HG02610 (cell line): ENCODE results near the gene APBB1IP.
"Not testable (repeated sequence)": the region's sequence is repeated elsewhere in the genome, so short reads cannot be mapped to it uniquely, and the experiment has no call there.

Experiments
- ATAC-seq: cut with Tn5 transposase; IDR thresholded peaks from one replicate; pipeline ENCODE4 v1.9.1; 2021; ENCODE audit warnings: mild to moderate bottlenecking, moderate library complexity; ENCODE audit not compliant: unreplicated experiment

The APBB1IP gene, protein sequence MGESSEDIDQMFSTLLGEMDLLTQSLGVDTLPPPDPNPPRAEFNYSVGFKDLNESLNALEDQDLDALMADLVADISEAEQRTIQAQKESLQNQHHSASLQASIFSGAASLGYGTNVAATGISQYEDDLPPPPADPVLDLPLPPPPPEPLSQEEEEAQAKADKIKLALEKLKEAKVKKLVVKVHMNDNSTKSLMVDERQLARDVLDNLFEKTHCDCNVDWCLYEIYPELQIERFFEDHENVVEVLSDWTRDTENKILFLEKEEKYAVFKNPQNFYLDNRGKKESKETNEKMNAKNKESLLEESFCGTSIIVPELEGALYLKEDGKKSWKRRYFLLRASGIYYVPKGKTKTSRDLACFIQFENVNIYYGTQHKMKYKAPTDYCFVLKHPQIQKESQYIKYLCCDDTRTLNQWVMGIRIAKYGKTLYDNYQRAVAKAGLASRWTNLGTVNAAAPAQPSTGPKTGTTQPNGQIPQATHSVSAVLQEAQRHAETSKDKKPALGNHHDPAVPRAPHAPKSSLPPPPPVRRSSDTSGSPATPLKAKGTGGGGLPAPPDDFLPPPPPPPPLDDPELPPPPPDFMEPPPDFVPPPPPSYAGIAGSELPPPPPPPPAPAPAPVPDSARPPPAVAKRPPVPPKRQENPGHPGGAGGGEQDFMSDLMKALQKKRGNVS

DNA sequence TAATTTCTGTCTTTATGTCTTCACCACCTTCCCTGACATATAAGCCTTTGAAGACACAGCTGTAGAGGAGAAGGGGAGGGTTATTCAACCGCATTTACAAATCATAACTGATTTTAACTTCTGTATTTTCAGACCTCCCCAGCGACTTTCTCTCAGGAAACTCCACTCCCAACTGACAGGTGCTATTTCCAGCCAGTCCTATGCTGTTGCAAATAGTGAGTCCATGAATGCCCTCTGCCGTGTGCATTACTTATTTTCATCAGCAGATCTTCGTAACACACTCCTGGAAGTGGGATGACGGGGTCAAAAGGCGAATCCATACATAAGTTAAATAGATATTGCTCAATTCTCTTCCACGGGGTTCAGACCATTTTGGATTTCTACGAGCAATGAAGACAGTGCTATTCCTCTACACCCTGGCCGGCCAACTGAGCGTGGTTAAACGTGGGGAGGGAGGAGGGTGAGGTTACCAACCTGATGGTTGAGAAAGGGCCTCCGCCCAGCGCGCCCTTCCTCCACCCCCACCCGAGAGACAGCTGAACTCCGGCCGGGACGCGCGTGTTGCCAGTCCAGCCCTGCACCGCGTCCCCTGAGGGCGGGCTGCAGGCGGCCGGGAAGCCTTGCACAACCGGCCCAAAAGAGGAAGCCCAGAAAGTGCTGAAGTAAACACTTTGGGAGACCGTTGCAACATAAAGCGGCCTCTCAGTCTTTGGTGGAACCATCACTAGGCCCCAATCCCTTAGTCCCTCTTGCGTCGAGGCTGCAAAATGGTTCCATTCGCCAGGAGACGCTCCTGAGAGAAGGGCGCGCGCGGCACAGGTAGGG, at the start of gene APBB1IP:
Gene APBB1IP, plus strand, starts transcription at position 705 of the 825 bp plus-strand sequence. CDS start 53,986 bp downstream, outside the sequence.
- peak; percentile 54 for ATAC-seq

DNA sequence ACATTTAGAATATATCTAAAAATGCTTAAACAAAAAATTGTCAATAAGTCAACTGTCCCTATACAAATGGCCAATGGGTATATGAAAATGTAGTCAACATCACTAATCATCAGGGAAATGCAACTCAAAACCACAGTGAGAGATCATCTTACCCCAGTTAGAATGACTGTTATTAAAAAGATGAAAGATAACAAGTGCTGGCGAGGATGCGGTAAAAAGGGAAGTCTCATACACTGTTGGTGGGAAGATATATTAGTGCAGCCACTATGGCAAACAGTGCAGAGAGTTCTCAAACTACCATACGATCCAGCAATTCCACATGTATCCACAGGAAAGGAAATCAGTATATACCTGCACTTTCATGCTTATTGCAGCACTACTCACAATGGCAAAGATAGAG, 48.6 kb upstream of the APBB1IP start:
- no peak for ATAC-seq

DNA sequence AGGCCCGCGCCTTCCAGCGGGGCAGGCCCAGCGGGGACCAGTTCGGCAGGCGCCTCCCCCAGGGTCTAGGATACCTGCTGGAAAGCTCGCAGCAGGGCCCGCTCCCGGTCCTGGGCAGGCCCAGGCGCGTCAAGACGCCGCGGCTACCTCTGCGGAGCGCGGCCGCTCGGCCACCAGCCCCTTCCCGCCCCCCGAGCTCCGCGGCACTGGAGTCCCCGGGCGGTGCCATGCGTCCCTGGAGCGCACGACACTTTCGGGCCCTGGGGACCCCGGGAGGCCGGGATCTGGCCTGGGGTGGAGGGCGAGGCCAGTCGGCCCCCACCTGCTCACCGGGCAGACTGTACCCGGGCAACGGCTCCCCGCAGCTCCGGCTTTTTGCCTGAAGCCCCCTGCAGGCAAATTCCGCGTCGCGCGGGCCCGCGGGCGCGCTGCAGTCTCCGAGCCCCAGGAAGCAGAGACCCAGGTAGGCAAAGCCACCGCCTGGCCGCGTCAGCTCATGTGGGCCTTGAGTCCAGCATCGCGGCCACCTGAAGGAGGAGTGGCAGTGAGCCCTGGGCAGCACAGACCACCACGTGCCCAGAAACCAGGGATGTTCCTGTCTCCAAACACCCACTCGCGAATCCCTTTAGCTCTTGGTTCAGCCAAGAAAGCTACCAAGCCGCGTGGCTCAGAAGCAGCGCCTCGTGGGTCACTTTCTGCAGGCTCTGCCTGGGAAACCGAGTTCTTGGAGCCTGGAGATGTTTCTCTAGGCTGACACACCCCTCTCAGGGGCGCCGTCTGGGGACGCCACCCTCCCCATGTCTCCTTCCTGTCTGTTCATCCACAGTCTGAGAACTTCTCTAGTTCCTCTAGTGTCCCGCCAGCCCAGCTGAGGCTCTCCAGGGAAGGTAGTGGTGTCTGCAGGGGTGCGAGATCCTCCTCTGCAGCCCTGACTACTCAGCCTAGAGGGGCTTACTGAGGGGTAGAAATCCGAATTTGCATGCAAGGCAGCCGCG, 46.1 kb upstream of the APBB1IP start:
- ATAC-seq, result no peak

DNA sequence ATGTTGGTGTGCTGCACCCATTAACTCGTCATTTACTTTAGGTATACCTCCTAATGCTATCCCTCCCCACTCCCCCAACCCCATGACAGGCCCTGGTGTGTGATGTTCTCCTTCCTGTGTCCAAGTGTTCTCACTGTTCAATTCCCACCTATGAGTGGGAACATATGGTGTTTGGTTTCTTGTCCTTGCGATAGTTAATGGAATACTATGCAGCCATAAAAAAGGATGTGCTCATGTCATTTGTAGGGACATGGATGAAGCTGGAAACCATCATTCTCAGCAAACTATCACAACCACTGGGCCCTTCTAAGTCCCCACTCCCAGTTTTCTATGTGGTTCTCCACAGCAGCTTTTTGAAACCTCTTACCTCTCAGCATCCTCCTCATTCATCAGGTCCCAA, 39.8 kb upstream of the APBB1IP start:
- not testable (repeated sequence) for ATAC-seq

DNA sequence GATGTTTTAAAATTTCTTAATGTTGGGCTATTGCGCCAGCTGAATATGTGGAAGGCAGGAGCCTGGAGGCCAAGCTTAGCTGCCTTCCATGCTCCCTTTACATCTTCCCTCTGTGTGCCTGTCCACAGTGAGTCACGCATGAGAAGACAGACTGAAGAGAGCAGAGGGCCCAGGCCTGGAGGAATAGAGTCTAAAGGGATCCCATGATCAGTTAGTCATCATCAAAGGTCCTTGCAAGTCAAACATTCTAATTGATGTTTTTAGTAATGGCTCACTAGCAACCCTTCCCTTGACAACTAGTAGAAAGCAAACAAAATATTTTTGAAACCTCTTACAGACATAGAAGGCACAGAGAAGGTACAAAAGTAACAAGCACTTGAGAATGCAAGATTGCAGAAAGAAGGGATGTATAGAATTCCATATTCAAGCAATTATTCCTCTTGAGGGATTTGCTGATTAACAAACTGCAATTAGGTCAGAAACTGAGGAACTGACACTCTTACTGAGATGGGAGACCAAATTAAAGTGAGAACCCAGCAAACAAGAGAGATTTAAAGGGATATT, 30.7 kb upstream of the APBB1IP start:
- ATAC-seq, result no peak

DNA sequence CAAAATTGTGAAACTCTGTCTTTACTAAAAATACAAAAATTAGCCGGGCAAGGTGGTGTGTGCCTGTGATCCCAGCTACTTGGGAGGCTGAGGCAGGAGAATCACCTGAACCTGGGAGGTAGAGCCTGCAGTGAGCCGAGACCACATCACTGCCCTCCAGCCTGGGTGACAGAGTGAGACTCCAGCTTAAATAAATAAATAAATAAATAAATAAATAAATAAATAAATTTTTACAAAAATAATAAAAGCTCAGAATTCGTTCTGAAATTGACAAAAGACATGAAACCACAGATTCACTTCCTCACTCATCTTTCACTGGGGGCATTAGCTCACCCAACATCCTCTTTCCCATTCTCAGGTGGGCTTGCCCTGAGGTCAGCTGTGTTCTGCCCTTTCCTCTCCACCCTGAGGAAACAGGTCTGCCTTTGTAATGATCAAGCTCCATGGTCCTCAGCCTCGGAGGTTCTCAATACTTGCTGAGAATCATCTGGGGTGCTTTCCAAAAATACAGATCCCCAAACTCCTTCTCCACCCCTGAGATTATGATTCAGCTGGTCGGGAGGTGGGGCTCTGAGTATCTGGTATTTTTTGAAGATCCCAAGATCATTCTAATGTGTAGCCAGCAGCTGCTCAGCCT, 29.2 kb upstream of the APBB1IP start:
- no peak for ATAC-seq

DNA sequence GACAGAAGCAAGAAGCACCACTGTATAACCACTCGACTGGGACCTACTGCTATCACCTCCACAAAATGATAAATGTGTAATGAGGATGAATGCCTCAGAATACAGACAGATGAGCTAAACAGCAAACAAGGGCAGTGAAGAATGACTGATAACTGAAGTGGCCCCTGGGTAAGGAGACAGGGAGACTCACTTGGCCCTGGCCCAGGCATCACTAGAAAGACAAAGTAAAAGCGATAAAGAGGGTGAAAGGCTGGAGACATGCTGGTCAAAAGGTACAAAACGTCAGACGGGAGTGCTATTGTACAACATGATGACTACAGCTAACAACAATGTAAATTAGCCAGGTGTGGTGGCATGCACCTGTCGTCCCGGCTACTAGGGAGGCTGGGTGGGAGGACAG, 27.8 kb upstream of the APBB1IP start:
- no peak for ATAC-seq

DNA sequence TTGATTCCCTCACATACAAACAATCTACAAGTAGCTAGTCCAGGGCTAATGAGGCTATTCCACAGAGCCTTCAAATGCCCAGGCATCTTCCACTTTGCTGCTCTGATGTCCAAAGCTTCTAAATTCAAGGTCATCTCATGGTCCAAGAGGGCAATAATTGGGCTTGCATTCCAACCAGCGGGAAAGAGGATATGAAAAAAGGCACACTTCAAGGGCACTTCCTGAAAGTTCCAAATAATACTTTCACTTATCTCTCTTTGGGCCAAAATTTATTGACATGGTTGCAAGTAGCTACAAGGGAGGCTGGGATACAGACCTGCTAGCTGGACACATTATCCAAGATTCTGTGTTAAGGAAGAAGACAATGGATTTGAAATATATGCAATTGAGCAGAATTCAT, 25.2 kb upstream of the APBB1IP start:
- no peak for ATAC-seq

DNA sequence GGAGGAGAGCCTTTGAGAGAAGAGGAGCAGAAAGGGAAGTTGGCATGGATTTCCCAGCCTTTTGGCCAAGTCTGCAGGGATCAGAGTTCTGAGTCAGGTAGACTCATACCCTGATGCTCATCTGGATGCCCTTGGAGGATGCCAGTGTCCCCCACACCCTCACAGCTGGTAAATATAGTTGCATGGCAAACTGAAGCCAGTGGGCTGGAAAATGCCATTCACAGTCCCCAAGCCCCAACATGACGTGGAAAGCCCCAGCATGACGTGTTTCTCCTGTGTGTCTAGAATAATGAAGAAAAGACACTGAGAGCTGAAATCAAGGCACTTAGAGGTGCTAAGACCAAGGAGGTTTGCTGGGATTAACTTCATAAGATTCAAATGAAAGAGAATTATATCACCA, 24.8 kb upstream of the APBB1IP start:
- ATAC-seq, result no peak

DNA sequence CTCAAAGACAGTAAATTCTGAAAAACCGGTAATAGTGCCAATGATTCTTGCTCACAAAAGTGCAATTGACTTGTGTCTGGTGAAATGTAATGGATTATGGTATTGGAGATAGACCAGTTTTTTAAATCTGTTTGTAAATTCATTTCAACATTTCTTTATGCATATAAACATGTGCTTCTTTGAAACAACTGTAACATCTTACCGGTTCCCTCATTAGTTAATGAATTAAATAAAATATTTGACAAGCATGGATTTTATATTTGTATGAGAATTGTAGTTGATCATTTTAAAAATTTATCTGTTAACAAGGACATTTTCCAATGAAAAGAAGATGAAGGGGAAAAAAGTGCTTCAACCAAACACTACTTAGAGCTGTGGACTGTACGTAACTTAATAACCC, 21.0 kb upstream of the APBB1IP start:
- no peak for ATAC-seq

DNA sequence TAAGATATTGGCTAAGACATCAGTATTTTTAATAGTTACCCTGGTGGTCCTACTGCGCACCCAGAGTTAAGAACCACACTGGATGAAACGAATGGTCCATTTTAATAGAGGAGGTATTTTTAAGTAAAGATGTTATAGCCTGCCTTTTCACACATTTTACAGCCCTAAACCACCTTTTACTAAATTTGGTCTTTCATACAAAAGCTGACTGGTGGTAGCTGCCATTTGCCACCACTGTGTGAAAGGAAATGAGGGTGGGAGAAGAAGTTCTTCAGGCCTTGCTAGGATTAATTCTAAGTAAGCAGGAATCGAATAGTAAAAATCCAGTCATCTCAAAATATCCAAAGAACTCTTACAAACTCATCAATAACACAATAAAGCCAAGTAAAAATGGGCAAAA, 15.2 kb upstream of the APBB1IP start:
- no peak for ATAC-seq

DNA sequence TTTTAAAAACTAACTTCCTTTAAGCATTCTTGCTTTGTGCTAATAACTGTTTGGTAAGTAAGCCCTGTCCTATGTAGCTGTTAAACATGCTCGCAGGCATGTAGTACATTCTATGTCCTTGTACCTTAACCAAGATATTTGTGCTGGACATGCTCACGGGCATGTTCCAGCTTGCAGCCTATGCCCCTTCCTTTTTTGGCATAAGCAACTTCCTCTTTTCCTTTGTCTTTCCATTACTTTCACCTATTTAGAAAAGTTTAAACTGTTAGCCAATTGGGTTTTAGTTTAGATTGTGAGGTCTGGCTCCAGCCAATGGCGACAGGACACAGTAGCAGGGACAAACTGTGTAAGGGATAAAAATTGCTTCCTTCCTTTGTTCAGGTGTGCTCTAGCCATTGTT, 14.4 kb upstream of the APBB1IP start:
- ATAC-seq, result no peak

DNA sequence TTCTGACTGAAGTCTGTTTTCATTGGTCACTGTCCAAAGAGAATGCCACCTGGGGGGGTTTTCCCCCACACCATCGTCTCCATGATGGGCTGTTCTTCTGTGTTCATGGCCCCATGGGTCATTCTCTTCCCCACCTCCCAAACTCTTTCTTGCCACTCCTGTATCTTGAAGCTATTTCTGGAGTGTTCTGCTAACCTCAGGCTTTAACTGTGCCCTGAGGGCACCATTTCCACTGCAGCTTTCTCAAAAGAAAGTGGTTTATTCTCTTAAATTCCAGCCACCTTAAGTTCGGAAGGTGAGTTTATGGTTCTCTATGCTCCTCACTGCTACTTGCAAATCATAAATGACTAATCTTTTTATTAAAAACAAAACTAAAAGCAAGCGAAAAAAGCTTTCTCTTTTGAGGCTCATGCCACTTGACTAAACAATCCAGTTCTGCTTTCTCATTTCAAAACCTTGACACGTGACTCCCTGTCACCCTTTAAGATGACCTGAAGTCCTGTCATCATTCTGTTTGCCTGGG, 7.4 kb upstream of the APBB1IP start:
- ATAC-seq, result peak; percentile 84

DNA sequence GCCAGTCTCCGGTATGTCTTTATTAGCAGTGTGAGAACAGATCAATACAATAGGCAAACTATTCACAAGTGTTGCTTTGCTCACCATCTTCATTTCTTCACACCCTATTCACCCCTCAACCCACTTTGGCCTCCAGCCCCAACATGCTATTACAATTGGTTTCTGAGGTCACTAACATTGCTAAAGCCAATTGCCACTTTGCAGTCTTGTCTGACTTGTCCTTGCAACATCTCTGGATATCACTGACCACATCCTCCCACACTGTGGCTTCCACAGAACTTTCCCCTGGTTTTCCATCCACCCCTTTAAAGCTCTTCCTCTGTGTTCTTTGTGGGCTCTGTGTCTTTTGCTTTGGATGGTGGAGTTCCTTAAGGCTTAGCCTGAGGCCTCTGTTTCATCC, 5.2 kb upstream of the APBB1IP start:
- ATAC-seq, result no peak

DNA sequence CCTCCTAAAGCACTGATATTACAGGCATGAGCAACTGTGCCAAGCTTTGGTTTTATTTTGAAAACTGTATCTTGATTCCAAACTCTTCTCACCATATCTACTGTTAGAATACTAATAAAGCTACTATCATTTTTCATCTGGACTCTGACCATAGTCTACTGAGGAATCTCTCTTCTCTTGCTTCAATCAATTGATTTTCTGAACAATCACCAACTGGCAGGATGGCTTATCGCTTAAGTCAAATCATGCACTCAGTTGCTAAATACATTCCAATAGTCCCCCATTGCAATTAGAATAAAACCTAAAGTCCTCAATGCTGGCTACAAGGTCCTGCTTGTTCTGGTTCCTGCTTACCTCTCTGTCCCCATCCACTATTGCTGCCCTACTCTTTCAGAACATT, 2.3 kb upstream of the APBB1IP start:
- ATAC-seq, result no peak

DNA sequence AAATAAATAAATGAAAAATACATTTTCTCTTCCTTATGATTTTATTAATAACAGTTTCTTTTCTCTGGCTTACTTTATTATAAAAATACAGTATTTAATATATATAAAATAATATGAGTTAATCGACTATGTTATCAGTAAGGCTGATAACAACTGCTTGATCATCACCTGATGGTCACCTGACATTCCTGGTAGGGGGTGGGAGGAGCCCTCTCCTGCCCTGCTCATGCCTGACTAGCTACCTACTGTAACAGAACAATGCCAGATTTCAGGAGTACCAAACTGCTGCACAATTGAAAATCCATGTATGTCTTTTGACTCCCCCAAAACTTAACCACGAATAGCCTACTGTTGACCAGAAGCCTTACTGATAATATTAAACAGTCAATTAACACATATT, 1.3 kb upstream of the APBB1IP start:
- no peak for ATAC-seq

DNA sequence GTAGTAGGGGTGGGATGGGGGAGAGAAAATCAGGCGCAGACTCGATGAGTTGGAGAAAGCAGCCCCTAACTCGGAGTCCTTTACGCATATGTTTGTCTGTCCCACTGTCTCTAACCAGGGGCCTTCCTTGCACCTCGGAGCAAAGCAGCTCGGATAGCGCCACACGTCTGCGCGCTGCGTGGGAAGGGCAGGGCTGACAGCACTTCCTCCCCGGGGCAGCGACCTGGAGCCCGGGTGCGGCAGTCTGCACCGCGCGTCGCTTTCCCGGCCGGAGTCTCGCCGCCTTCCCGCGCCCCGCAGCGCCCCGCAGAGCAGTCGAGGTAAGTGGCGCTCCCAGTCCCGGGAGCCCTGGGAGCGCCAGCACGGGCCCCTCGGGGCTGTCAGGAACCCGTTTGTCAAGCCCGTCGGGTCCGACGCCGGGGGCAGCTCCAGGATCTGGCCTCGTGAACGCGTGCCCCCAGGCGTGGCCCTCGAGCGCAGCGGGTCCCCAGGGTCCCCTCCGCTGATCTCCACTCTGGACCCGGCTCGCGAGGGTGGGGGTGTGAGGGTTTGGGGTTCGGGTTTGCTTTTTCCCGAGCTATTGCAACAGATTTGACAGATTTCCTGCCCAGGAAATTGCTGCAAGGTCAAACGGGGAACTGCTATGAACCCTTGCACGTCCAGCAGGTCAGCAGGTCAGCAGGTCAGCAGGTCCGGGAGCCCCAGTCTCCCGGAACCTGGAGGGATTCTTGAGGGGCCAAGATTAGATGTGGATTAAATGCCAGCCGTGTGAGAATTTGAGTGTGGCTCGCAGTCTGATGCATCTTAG, 597 bp downstream of the APBB1IP start:
- ATAC-seq, result peak; percentile 72

DNA sequence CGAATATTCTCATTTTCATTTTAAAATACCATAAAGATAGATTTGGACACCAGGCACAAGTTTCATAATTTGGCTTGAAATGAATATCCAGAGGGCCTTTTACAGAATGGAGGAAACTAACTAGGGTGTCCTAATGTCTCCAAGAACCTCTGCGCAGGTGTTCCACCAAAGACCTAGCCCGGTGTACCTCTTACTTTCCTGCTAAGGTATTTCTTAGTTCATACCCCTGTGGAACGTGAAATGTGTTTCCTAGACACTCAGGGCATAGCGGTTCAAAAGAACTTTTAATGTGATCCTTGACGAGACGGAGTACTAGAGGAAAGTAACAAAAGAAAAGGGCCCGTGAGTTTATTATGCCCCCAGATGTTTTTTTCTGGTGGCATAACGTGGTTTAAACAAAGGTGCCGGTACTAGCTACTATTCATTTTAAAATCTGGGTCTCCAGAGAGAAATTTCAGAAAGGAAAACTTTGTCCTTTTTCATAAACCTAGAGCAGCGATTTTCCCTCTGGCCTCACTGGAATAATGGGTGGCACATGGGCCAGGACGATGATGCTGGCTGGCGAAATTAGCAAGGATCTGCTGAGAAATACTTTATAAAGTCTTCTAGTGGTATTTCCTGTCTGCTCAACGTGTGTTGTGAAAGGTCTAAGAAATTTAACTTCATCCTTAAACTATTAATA, 1.4 kb downstream of the APBB1IP start:
- no peak for ATAC-seq
